HUES48 (cell line): ENCODE data around the gene DMRTB1.

Source experiments
- H3K27ac ChIP-seq: one replicate; pipeline ENCODE4 v1.7.0; 2013; ENCODE audit warnings: low read depth, low read length, inconsistent platforms
- H3K27me3 ChIP-seq: 2 replicates; pipeline ENCODE4 v1.6.1; 2013; ENCODE audit warnings: mild to moderate bottlenecking, low read length; ENCODE audit not compliant: control insufficient read depth, insufficient read depth
- H3K36me3 ChIP-seq: 2 replicates; pipeline ENCODE4 v1.6.1; 2013; ENCODE audit warnings: low read length; ENCODE audit not compliant: control insufficient read depth, insufficient read depth
- H3K4me1 ChIP-seq: 2 replicates; pipeline ENCODE4 v1.6.1; 2013; ENCODE audit warnings: mild to moderate bottlenecking, low read length; ENCODE audit not compliant: control insufficient read depth, insufficient read depth
- H3K4me3 ChIP-seq: 2 replicates; pipeline ENCODE4 v1.5.1; 2013; ENCODE audit warnings: mild to moderate bottlenecking, low read depth, low read length
- H3K9ac ChIP-seq: 2 replicates; pipeline ENCODE4 v1.6.1; 2013; ENCODE audit warnings: mild to moderate bottlenecking, low read depth, low read length, moderate library complexity
- H3K9me3 ChIP-seq: 2 replicates; pipeline ENCODE4 v1.6.1; 2013; ENCODE audit warnings: low read length; ENCODE audit not compliant: control insufficient read depth, insufficient read depth

The DMRTB1 gene

GRCh38 chr1:53490351-53490750 is 31.2 kb downstream of the DMRTB1 start:
- H3K27me3 ChIP-seq, result no peaks in the 10 kb centered on the region
- H3K4me3 ChIP-seq, result no peak overlapping the region
- no peak overlapping the region for H3K27ac ChIP-seq
- H3K36me3 ChIP-seq, result no peaks in the 10 kb centered on the region
- no peaks in the 10 kb centered on the region for H3K9me3 ChIP-seq
- peaks cover 4% of the 10 kb centered on the region; the same call in 1 of the 2 replicates for H3K4me1 ChIP-seq
- H3K9ac ChIP-seq, result no peak overlapping the region

- no peak overlapping the region for H3K4me3 ChIP-seq
- H3K36me3 ChIP-seq, result no peaks in the 10 kb centered on the region
- H3K9me3 ChIP-seq, result no peaks in the 10 kb centered on the region
- H3K27me3 ChIP-seq, result no peaks in the 10 kb centered on the region
- H3K27ac ChIP-seq, result no peak overlapping the region
- H3K4me1 ChIP-seq, result no peaks in the 10 kb centered on the region
- no peak overlapping the region for H3K9ac ChIP-seq
Observed at GRCh38 chr1:53495633-53496345, 36.6 kb downstream of the DMRTB1 start.

- H3K4me3 ChIP-seq, result no peak overlapping the region
- no peaks in the 10 kb centered on the region for H3K36me3 ChIP-seq
- no peak overlapping the region for H3K9ac ChIP-seq
- no peaks in the 10 kb centered on the region for H3K9me3 ChIP-seq
- no peaks in the 10 kb centered on the region for H3K27me3 ChIP-seq
- no peak overlapping the region for H3K27ac ChIP-seq
- no peaks in the 10 kb centered on the region; the same call in 1 of the 2 replicates for H3K4me1 ChIP-seq
Observed at GRCh38 chr1:53498555-53499131, 39.4 kb downstream of the DMRTB1 start.

GRCh38 chr1:53499257-53500203 is 40.3 kb downstream of the DMRTB1 start:
- no peak overlapping the region for H3K9ac ChIP-seq
- no peaks in the 10 kb centered on the region for H3K36me3 ChIP-seq
- H3K27ac ChIP-seq, result no peak overlapping the region
- H3K9me3 ChIP-seq, result no peaks in the 10 kb centered on the region
- no peak overlapping the region for H3K4me3 ChIP-seq
- H3K27me3 ChIP-seq, result no peaks in the 10 kb centered on the region
- no peaks in the 10 kb centered on the region; the same call in 1 of the 2 replicates for H3K4me1 ChIP-seq

- Histone ChIP-seq H3K27ac (no peak overlapping the region), H3K4me3 (no peak overlapping the region), H3K27me3 (no peaks in the 10 kb centered on the region), H3K4me1 (no peaks in the 10 kb centered on the region; the same call in 1 of the 2 replicates), H3K9ac (no peak overlapping the region), H3K9me3 (no peaks in the 10 kb centered on the region), H3K36me3 (no peaks in the 10 kb centered on the region)
Observed at GRCh38 chr1:53500204-53501064, 41.2 kb downstream of the DMRTB1 start.

GRCh38 chr1:53501065-53502005 is 42.1 kb downstream of the DMRTB1 start:
- no peaks in the 10 kb centered on the region for H3K9me3 ChIP-seq
- H3K4me3 ChIP-seq, result no peak overlapping the region
- H3K9ac ChIP-seq, result no peak overlapping the region
- H3K36me3 ChIP-seq, result no peaks in the 10 kb centered on the region
- H3K4me1 ChIP-seq, result no peaks in the 10 kb centered on the region; the same call in 1 of the 2 replicates
- no peak overlapping the region for H3K27ac ChIP-seq
- H3K27me3 ChIP-seq, result no peaks in the 10 kb centered on the region

- Histone ChIP-seq H3K27ac (no peak overlapping the region), H3K4me1 (peaks cover 3% of the 10 kb centered on the region; the same call in 1 of the 2 replicates), H3K9ac (no peak overlapping the region), H3K9me3 (no peaks in the 10 kb centered on the region), H3K4me3 (no peak overlapping the region), H3K27me3 (no peaks in the 10 kb centered on the region), H3K36me3 (no peaks in the 10 kb centered on the region)
Observed at GRCh38 chr1:53502641-53503432, 43.6 kb downstream of the DMRTB1 start.

GRCh38 chr1:53503433-53504217 is 44.4 kb downstream of the DMRTB1 start:
- Histone ChIP-seq H3K27ac (peak overlapping the region; percentile 39), H3K27me3 (no peaks in the 10 kb centered on the region), H3K4me3 (no peak overlapping the region), H3K36me3 (no peaks in the 10 kb centered on the region), H3K9ac (no peak overlapping the region), H3K9me3 (no peaks in the 10 kb centered on the region), H3K4me1 (peaks cover 3% of the 10 kb centered on the region; the same call in 1 of the 2 replicates)

- Histone ChIP-seq H3K27ac (no peak overlapping the region), H3K9me3 (no peaks in the 10 kb centered on the region), H3K27me3 (no peaks in the 10 kb centered on the region), H3K4me3 (no peak overlapping the region), H3K4me1 (peaks cover 3% of the 10 kb centered on the region; the same call in 1 of the 2 replicates), H3K9ac (no peak overlapping the region), H3K36me3 (no peaks in the 10 kb centered on the region)
Observed at GRCh38 chr1:53504901-53505300, 45.7 kb downstream of the DMRTB1 start.
